Measurements from ENCODE around the gene GALK2.
A peak's percentile ranks its signal among the peaks of the same experiment; 100 is the strongest.

The GALK2 gene

GRCh38 chr15:49372366-49372765 lies 202.3 kb downstream of the GALK2 start:
- no peaks in the 10 kb centered on the region for H3K36me3 ChIP-seq (ENCODE audit: insufficient read depth, low read length)
- no peak overlapping the region for H2AFZ ChIP-seq (ENCODE audit: low read length)
- H3K4me1 ChIP-seq (ENCODE audit: insufficient read depth, low read length, severe bottlenecking), result no peaks in the 10 kb centered on the region
- no peak overlapping the region for H3K27ac ChIP-seq (ENCODE audit: low read depth, low read length, poor library complexity, severe bottlenecking)
- H3K9me3 ChIP-seq (ENCODE audit: low read length), result no peaks in the 10 kb centered on the region
- no peaks in the 10 kb centered on the region for H3F3A ChIP-seq (ENCODE audit: insufficient read depth, low read length)
- H3K79me2 ChIP-seq (ENCODE audit: insufficient read depth, low read length), result no peaks in the 10 kb centered on the region
- TF ChIP-seq, protein P1, sequence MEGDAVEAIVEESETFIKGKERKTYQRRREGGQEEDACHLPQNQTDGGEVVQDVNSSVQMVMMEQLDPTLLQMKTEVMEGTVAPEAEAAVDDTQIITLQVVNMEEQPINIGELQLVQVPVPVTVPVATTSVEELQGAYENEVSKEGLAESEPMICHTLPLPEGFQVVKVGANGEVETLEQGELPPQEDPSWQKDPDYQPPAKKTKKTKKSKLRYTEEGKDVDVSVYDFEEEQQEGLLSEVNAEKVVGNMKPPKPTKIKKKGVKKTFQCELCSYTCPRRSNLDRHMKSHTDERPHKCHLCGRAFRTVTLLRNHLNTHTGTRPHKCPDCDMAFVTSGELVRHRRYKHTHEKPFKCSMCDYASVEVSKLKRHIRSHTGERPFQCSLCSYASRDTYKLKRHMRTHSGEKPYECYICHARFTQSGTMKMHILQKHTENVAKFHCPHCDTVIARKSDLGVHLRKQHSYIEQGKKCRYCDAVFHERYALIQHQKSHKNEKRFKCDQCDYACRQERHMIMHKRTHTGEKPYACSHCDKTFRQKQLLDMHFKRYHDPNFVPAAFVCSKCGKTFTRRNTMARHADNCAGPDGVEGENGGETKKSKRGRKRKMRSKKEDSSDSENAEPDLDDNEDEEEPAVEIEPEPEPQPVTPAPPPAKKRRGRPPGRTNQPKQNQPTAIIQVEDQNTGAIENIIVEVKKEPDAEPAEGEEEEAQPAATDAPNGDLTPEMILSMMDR (IDR thresholded peaks at IDR 0.05; ENCODE audit: low read length), result no peak
- TF ChIP-seq EZH2 (IDR thresholded peaks at IDR 0.05; ENCODE audit: borderline replicate concordance, low read length), result no peak
- H3K9ac ChIP-seq (ENCODE audit: low read length), result no peak overlapping the region
- no peak overlapping the region for H3K4me2 ChIP-seq (ENCODE audit: low read length)
- H3K4me3 ChIP-seq (ENCODE audit: low read depth, low read length, poor library complexity, severe bottlenecking), result no peak overlapping the region
- no peaks in the 10 kb centered on the region for H4K20me1 ChIP-seq (ENCODE audit: insufficient read depth, low read length)
- H3K27me3 ChIP-seq (ENCODE audit: insufficient read depth, low read length), result no peaks in the 10 kb centered on the region
- no peaks in the 10 kb centered on the region for H3K9me2 ChIP-seq (ENCODE audit: low read depth, low read length)

DNA sequence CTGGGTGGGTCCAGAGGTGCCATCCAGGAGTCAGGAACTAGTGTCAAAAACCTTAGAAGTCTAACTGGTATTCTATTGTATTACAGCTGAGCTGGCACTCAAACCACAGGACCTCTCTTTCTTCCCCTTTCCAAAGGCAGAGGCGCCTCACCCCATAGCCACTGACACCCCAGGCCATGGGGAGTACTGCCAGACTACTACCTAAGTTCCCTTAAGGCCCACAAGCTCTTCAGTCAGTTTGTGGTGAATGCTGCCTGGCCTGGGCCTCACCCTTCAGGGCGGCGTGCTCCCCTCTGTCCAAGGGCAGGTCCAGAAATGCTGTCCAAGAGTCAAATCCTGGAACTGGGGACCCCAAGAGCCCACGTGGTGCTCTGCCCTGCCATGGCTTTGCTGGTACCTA lies 209.9 kb downstream of the GALK2 start:
- Histone ChIP-seq H3K4me1 (ENCODE audit: insufficient read depth, low read length, severe bottlenecking) (peaks cover 21% of the 10 kb centered on the region), H3K9me3 (ENCODE audit: low read length) (no peaks in the 10 kb centered on the region), H3K36me3 (ENCODE audit: insufficient read depth, low read length) (no peaks in the 10 kb centered on the region), H3K9ac (ENCODE audit: low read length) (no peak overlapping the region), H3K27me3 (ENCODE audit: insufficient read depth, low read length) (no peaks in the 10 kb centered on the region), H3K4me3 (ENCODE audit: low read depth, low read length, poor library complexity, severe bottlenecking) (no peak overlapping the region), H3K79me2 (ENCODE audit: insufficient read depth, low read length) (no peaks in the 10 kb centered on the region), H3K4me2 (ENCODE audit: low read length) (no peak overlapping the region), H3K27ac (ENCODE audit: low read depth, low read length, poor library complexity, severe bottlenecking) (no peak overlapping the region), H3K9me2 (ENCODE audit: low read depth, low read length) (no peaks in the 10 kb centered on the region), H3F3A (ENCODE audit: insufficient read depth, low read length) (no peaks in the 10 kb centered on the region), H2AFZ (ENCODE audit: low read length) (no peak overlapping the region), H4K20me1 (ENCODE audit: insufficient read depth, low read length) (no peaks in the 10 kb centered on the region)
- TF ChIP-seq, protein P1 (IDR thresholded peaks at IDR 0.05; ENCODE audit: low read length), result no peak
- no peak for TF ChIP-seq EZH2 (IDR thresholded peaks at IDR 0.05; ENCODE audit: borderline replicate concordance, low read length)

GRCh38 chr15:49380912-49381311 lies 210.9 kb downstream of the GALK2 start:
- H3F3A ChIP-seq (ENCODE audit: insufficient read depth, low read length), result no peaks in the 10 kb centered on the region
- no peaks in the 10 kb centered on the region for H3K36me3 ChIP-seq (ENCODE audit: insufficient read depth, low read length)
- no peaks in the 10 kb centered on the region for H3K9me3 ChIP-seq (ENCODE audit: low read length)
- no peak overlapping the region for H3K4me2 ChIP-seq (ENCODE audit: low read length)
- peak overlapping the region; percentile 13; the same call in 1 of the 2 replicates for H2AFZ ChIP-seq (ENCODE audit: low read length)
- no peak overlapping the region for H3K4me3 ChIP-seq (ENCODE audit: low read depth, low read length, poor library complexity, severe bottlenecking)
- H3K27ac ChIP-seq (ENCODE audit: low read depth, low read length, poor library complexity, severe bottlenecking), result no peak overlapping the region
- no peak overlapping the region for H3K9ac ChIP-seq (ENCODE audit: low read length)
- no peaks in the 10 kb centered on the region for H4K20me1 ChIP-seq (ENCODE audit: insufficient read depth, low read length)
- TF ChIP-seq EZH2 (IDR thresholded peaks at IDR 0.05; ENCODE audit: borderline replicate concordance, low read length), result no peak
- TF ChIP-seq, protein P1 (IDR thresholded peaks at IDR 0.05; ENCODE audit: low read length), result no peak
- H3K4me1 ChIP-seq (ENCODE audit: insufficient read depth, low read length, severe bottlenecking), result peaks cover 21% of the 10 kb centered on the region
- no peaks in the 10 kb centered on the region for H3K9me2 ChIP-seq (ENCODE audit: low read depth, low read length)
- H3K79me2 ChIP-seq (ENCODE audit: insufficient read depth, low read length), result no peaks in the 10 kb centered on the region
- no peaks in the 10 kb centered on the region for H3K27me3 ChIP-seq (ENCODE audit: insufficient read depth, low read length)

Data from OCI-LY1 (cell line).